Measurements from ENCODE around the gene FOXO1.

FOXO1 gene

GRCh38 chr13:40564342-40565001 is 102.0 kb downstream of the FOXO1 start:
- H3K4me1 Mint-ChIP-seq (ENCODE audit: low read depth), result peaks cover 44% of the 10 kb centered on the region
- no peak overlapping the region for H3K27ac Mint-ChIP-seq
- no peak overlapping the region for H3K4me3 Mint-ChIP-seq
- H3K36me3 Mint-ChIP-seq (ENCODE audit: low read depth), result peaks cover 14% of the 10 kb centered on the region
- intact Hi-C loops (cut with micrococcal nuclease), result no loop called here
- H3K27me3 Mint-ChIP-seq, result peaks cover 25% of the 10 kb centered on the region
- no peaks in the 10 kb centered on the region for H3K9me3 Mint-ChIP-seq

- Mint-ChIP-seq H3K9me3 (no peaks in the 10 kb centered on the region), H3K4me3 (no peak overlapping the region), H3K27me3 (peaks cover 25% of the 10 kb centered on the region), H3K36me3 (ENCODE audit: low read depth) (peaks cover 24% of the 10 kb centered on the region), H3K4me1 (ENCODE audit: low read depth) (peaks cover 42% of the 10 kb centered on the region), H3K27ac (no peak overlapping the region)
- intact Hi-C loops (cut with micrococcal nuclease), result no loop called here
Measured at GRCh38 chr13:40563350-40564125, 102.9 kb downstream of the FOXO1 start.

DNA sequence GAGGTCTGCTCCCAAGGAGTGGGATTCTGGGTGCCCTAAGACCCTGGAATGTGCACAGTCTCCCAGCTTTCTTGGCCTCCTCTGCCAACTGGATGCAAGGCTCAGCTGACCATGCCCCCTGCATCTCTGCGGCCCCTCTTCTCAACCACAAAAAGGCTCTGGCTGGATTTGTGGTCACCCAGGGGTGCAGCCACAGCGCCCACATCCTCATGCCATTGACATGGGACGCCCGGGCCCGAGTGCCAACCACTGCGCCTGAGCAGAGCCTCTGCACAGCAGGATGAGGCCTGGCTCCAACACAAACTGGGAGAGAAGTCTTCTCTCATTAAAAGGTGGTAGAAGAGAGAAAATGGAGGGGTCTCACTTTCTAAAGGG is 103.5 kb downstream of the FOXO1 start:
- H3K4me1 Mint-ChIP-seq (ENCODE audit: low read depth), result peaks cover 38% of the 10 kb centered on the region
- peaks cover 25% of the 10 kb centered on the region for H3K27me3 Mint-ChIP-seq
- H3K27ac Mint-ChIP-seq, result no peak overlapping the region
- H3K9me3 Mint-ChIP-seq, result no peaks in the 10 kb centered on the region
- H3K4me3 Mint-ChIP-seq, result no peak overlapping the region
- peaks cover 25% of the 10 kb centered on the region for H3K36me3 Mint-ChIP-seq (ENCODE audit: low read depth)
- intact Hi-C loops (cut with micrococcal nuclease), result no loop called here

GRCh38 chr13:40559915-40560314 is 106.5 kb downstream of the FOXO1 start:
- H3K9me3 Mint-ChIP-seq, result no peaks in the 10 kb centered on the region
- H3K36me3 Mint-ChIP-seq (ENCODE audit: low read depth), result peaks cover 25% of the 10 kb centered on the region
- peaks cover 32% of the 10 kb centered on the region for H3K4me1 Mint-ChIP-seq (ENCODE audit: low read depth)
- peaks cover 15% of the 10 kb centered on the region for H3K27me3 Mint-ChIP-seq
- intact Hi-C loops (cut with micrococcal nuclease), result no loop called here
- no peak overlapping the region for H3K4me3 Mint-ChIP-seq
- H3K27ac Mint-ChIP-seq, result no peak overlapping the region

DNA sequence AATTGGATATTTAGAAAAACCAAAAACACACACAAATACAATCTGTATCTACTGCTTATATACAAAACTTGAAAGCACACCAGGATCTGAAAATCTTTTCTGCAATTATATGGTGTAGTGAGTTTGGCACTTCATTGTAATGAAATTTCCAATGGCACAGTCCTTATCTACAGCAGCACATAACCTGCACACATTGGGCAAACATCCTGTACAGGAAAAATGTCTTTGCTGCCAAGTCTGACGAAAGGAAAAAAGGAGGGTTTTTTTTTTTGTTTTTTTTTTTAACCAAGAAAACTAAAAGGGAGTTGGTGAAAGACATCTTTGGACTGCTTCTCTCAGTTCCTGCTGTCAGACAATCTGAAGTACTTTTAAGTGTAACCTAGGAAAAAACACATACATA is 107.8 kb downstream of the FOXO1 start:
- peaks cover 19% of the 10 kb centered on the region for H3K4me1 Mint-ChIP-seq (ENCODE audit: low read depth)
- H3K4me3 Mint-ChIP-seq, result no peak overlapping the region
- peaks cover 9% of the 10 kb centered on the region for H3K27me3 Mint-ChIP-seq
- intact Hi-C loops (cut with micrococcal nuclease), result no loop called here
- H3K27ac Mint-ChIP-seq, result no peak overlapping the region
- H3K36me3 Mint-ChIP-seq (ENCODE audit: low read depth), result peaks cover 30% of the 10 kb centered on the region
- H3K9me3 Mint-ChIP-seq, result no peaks in the 10 kb centered on the region

DNA sequence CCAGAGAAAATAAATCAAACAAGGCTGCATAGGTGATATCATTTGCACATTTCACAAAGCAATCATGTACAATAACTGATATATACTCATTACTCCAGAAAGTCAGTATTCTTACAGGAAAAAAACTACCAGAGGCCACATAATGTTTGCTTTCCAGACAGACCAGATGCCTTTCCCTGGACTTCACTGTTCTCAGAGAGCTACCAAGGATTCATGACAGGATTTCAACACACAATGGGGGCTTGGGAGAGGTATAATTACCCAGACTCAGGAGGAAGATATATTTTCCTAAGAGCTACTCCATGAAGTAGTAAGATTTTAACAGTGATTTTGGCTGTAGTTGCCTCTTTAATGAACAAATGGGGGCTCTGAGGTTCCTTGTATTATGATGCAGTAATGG is 110.0 kb downstream of the FOXO1 start:
- Mint-ChIP-seq H3K27me3 (peaks cover 3% of the 10 kb centered on the region), H3K4me3 (no peak overlapping the region), H3K27ac (no peak overlapping the region), H3K36me3 (ENCODE audit: low read depth) (peaks cover 30% of the 10 kb centered on the region), H3K9me3 (no peaks in the 10 kb centered on the region), H3K4me1 (ENCODE audit: low read depth) (peaks cover 6% of the 10 kb centered on the region)
- intact Hi-C loops (cut with micrococcal nuclease), result no loop called here

- H3K27me3 Mint-ChIP-seq, result no peaks in the 10 kb centered on the region
- H3K4me1 Mint-ChIP-seq (ENCODE audit: low read depth), result peaks cover 7% of the 10 kb centered on the region
- H3K27ac Mint-ChIP-seq, result no peak overlapping the region
- intact Hi-C loops (cut with micrococcal nuclease), result no loop called here
- H3K9me3 Mint-ChIP-seq, result no peaks in the 10 kb centered on the region
- H3K36me3 Mint-ChIP-seq (ENCODE audit: low read depth), result peaks cover 5% of the 10 kb centered on the region
- H3K4me3 Mint-ChIP-seq, result no peak overlapping the region
Measured at GRCh38 chr13:40553356-40553755, 113.1 kb downstream of the FOXO1 start.

DNA sequence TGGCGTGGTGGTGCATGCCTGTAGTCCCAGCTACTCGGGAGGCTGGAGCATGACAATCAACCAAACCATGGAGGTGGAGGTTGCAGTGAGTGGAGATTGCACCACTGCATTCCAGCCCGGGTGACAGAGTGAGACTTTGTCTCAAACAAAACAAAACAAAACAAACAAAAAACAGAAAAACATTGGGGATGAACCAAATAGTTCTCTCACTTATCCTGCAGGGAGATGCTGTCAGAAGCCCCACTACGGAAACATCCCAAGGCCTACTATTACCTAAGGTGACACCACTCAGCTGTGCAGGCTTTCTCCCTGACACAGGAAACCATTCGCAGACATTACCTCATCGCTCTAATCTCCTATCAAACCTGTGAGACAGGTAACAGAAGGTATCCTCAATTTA is 113.5 kb downstream of the FOXO1 start:
- intact Hi-C loops (cut with micrococcal nuclease), result no loop called here
- Mint-ChIP-seq H3K27ac (no peak overlapping the region), H3K27me3 (no peaks in the 10 kb centered on the region), H3K36me3 (ENCODE audit: low read depth) (peaks cover 5% of the 10 kb centered on the region), H3K4me3 (no peak overlapping the region), H3K4me1 (ENCODE audit: low read depth) (peaks cover 7% of the 10 kb centered on the region), H3K9me3 (no peaks in the 10 kb centered on the region)

- Mint-ChIP-seq H3K27me3 (no peaks in the 10 kb centered on the region), H3K9me3 (no peaks in the 10 kb centered on the region), H3K4me3 (no peak overlapping the region), H3K27ac (no peak overlapping the region), H3K36me3 (ENCODE audit: low read depth) (peaks cover 5% of the 10 kb centered on the region), H3K4me1 (ENCODE audit: low read depth) (peaks cover 7% of the 10 kb centered on the region)
- intact Hi-C loops (cut with micrococcal nuclease), result no loop called here
Measured at GRCh38 chr13:40550130-40550529, 116.3 kb downstream of the FOXO1 start.

- no peak overlapping the region for H3K27ac Mint-ChIP-seq
- no peak overlapping the region for H3K4me3 Mint-ChIP-seq
- peaks cover 5% of the 10 kb centered on the region for H3K36me3 Mint-ChIP-seq (ENCODE audit: low read depth)
- peaks cover 7% of the 10 kb centered on the region for H3K4me1 Mint-ChIP-seq (ENCODE audit: low read depth)
- H3K27me3 Mint-ChIP-seq, result no peaks in the 10 kb centered on the region
- intact Hi-C loops (cut with micrococcal nuclease), result no loop called here
- H3K9me3 Mint-ChIP-seq, result no peaks in the 10 kb centered on the region
Measured at GRCh38 chr13:40549500-40550094, 116.8 kb downstream of the FOXO1 start.

GRCh38 chr13:40547591-40548315 is 118.7 kb downstream of the FOXO1 start:
- intact Hi-C loops (cut with micrococcal nuclease), result no loop called here
- peaks cover 7% of the 10 kb centered on the region for H3K4me1 Mint-ChIP-seq (ENCODE audit: low read depth)
- H3K36me3 Mint-ChIP-seq (ENCODE audit: low read depth), result no peaks in the 10 kb centered on the region
- H3K27me3 Mint-ChIP-seq, result no peaks in the 10 kb centered on the region
- no peak overlapping the region for H3K4me3 Mint-ChIP-seq
- no peaks in the 10 kb centered on the region for H3K9me3 Mint-ChIP-seq
- no peak overlapping the region for H3K27ac Mint-ChIP-seq

- Mint-ChIP-seq H3K27me3 (no peaks in the 10 kb centered on the region), H3K4me1 (ENCODE audit: low read depth) (peaks cover 6% of the 10 kb centered on the region), H3K9me3 (no peaks in the 10 kb centered on the region), H3K27ac (no peak overlapping the region), H3K36me3 (ENCODE audit: low read depth) (no peaks in the 10 kb centered on the region), H3K4me3 (no peak overlapping the region)
- intact Hi-C loops (cut with micrococcal nuclease), result no loop called here
Measured at GRCh38 chr13:40546047-40546446, 120.4 kb downstream of the FOXO1 start.

GRCh38 chr13:40540328-40541044 is 126.0 kb downstream of the FOXO1 start:
- intact Hi-C loops (cut with micrococcal nuclease), result no loop called here
- Mint-ChIP-seq H3K9me3 (no peaks in the 10 kb centered on the region), H3K4me1 (ENCODE audit: low read depth) (peaks cover 21% of the 10 kb centered on the region), H3K36me3 (ENCODE audit: low read depth) (no peaks in the 10 kb centered on the region), H3K27me3 (no peaks in the 10 kb centered on the region), H3K4me3 (no peak overlapping the region), H3K27ac (no peak overlapping the region)

Measured in dendritic cell treated with granulocyte-macrophage colony-stimulating factor and Interleukin-4, amounts not matched to agents 40 ng/mL and 50 ng/mL, for 4 days (primary cell).